ENCODE results near the gene SH3RF1.

GRCh38 chr4:169106696-169107229, 164.0 kb downstream of the SH3RF1 start:
- TF ChIP-seq CTCF (IDR thresholded peaks at IDR 0.05) (no peak), POLR2AphosphoS5 (IDR thresholded peaks at IDR 0.05) (no peak), POLR2A (IDR thresholded peaks at IDR 0.05) (no peak), EP300 (IDR thresholded peaks at IDR 0.05) (no peak)

Measured in sigmoid colon (tissue), 4 donors.